Panc1 (cell line): Measurements from ENCODE around the gene SCYGR4.

Experiments used
- TCF7L2 ChIP-seq: IDR thresholded peaks from 2 replicates; pipeline ENCODE4 v1.6.1; 2011; ENCODE audit warnings: mild to moderate bottlenecking, low read depth, low read length, inconsistent platforms
- TF ChIP-seq, protein P1 (sequence below), 2 experiments: IDR thresholded peaks; 2 replicates each; pipeline ENCODE4 v1.6.1; 2011 to 2012; ENCODE audit warnings: low read depth in 2 of 2, control low read depth in 1 of 2, low read length in 1 of 2, mild to moderate bottlenecking in 1 of 2, moderate library complexity in 1 of 2; ENCODE audit not compliant: insufficient read depth in 1 of 2

DNA sequence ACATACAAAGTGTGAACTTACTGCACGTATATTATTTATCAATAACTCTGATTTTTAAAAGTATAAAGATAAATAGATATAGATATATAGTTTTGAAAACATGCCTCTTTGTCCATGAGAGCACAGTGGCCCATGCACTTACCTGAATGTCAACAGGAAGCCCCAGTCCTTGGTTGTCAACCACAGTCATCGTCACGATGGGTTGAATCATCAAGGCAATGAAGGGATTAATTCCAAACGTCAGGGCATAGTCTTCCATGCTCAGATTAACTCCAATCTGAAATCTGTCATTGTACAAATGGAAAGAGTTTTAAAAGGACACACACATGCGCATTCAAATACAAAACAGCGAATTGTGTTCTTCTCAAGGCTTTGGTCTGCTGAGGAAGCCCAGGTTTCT is 15.5 kb downstream of the SCYGR4 start:
- no peak for TF ChIP-seq TCF7L2
- TF ChIP-seq, protein P1, sequence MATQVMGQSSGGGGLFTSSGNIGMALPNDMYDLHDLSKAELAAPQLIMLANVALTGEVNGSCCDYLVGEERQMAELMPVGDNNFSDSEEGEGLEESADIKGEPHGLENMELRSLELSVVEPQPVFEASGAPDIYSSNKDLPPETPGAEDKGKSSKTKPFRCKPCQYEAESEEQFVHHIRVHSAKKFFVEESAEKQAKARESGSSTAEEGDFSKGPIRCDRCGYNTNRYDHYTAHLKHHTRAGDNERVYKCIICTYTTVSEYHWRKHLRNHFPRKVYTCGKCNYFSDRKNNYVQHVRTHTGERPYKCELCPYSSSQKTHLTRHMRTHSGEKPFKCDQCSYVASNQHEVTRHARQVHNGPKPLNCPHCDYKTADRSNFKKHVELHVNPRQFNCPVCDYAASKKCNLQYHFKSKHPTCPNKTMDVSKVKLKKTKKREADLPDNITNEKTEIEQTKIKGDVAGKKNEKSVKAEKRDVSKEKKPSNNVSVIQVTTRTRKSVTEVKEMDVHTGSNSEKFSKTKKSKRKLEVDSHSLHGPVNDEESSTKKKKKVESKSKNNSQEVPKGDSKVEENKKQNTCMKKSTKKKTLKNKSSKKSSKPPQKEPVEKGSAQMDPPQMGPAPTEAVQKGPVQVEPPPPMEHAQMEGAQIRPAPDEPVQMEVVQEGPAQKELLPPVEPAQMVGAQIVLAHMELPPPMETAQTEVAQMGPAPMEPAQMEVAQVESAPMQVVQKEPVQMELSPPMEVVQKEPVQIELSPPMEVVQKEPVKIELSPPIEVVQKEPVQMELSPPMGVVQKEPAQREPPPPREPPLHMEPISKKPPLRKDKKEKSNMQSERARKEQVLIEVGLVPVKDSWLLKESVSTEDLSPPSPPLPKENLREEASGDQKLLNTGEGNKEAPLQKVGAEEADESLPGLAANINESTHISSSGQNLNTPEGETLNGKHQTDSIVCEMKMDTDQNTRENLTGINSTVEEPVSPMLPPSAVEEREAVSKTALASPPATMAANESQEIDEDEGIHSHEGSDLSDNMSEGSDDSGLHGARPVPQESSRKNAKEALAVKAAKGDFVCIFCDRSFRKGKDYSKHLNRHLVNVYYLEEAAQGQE (IDR thresholded peaks at IDR 0.05; ENCODE audit: insufficient read depth in 1 of 2, low read depth in 2 of 2, low read length in 1 of 2) = no peak
